ENCODE results near the gene M6PR. TPM values are rescaled to one million over a fixed set of nuclear protein-coding genes. Genes with fewer than 3 reads are reported as not detected.

The M6PR gene
- total RNA-seq, 1 donor from 2014 or later = 117 TPM

DNA sequence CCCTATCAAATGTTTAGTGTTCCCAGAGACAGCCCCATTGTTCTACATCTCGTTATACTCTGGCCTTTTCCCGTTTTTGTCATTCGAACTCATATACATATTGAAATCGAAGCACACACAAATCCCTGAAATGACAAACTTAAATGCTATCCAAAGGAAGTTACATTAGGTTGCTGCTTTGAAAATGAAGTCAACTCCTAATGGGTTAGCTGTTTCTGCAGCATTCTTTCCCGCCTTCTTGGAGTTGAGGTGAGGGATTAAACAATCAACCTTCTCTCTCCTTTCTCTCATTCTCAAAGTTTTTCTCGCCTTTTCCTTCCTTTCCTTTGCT is 35.8 kb downstream of the M6PR start:
- DNase-seq (ENCODE audit: low spot score in 2 of 2, unreplicated experiment in 2 of 2) = no peak
- H3K9me3 Mint-ChIP-seq = no peaks in the 10 kb centered on the region
- TF ChIP-seq, protein P1, sequence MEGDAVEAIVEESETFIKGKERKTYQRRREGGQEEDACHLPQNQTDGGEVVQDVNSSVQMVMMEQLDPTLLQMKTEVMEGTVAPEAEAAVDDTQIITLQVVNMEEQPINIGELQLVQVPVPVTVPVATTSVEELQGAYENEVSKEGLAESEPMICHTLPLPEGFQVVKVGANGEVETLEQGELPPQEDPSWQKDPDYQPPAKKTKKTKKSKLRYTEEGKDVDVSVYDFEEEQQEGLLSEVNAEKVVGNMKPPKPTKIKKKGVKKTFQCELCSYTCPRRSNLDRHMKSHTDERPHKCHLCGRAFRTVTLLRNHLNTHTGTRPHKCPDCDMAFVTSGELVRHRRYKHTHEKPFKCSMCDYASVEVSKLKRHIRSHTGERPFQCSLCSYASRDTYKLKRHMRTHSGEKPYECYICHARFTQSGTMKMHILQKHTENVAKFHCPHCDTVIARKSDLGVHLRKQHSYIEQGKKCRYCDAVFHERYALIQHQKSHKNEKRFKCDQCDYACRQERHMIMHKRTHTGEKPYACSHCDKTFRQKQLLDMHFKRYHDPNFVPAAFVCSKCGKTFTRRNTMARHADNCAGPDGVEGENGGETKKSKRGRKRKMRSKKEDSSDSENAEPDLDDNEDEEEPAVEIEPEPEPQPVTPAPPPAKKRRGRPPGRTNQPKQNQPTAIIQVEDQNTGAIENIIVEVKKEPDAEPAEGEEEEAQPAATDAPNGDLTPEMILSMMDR (IDR thresholded peaks at IDR 0.05; ENCODE audit: unreplicated experiment) = no peak
- H3K4me1 Mint-ChIP-seq = peaks cover 36% of the 10 kb centered on the region
- H3K4me3 Mint-ChIP-seq = peak overlapping the region; percentile 92
- H3K27ac Mint-ChIP-seq = peak overlapping the region; percentile 98
- H3K27me3 Mint-ChIP-seq (ENCODE audit: low read depth) = no peaks in the 10 kb centered on the region
- H3K36me3 Mint-ChIP-seq = peaks cover 3% of the 10 kb centered on the region

DNA sequence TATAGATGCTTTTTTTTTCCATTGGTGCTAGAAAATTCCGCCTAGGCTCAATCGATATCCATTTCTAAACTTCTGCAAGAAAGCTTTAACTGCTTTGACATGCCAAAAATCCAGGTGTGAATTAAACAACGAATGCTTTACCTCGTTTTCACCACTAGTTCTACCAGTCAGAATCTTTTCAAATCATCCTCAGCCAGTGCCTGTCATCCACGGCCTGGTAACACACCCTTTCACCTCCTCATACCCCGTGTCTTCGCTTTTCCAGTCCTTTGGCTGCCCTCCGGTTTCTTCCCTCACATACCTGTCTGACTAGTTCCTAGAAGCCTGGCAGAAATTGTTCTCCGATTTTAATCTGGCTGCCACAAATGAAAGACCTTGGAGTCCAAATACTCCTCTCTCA is 36.5 kb downstream of the M6PR start:
- H3K27ac Mint-ChIP-seq = peak overlapping the region; percentile 98
- H3K36me3 Mint-ChIP-seq = no peaks in the 10 kb centered on the region
- H3K27me3 Mint-ChIP-seq (ENCODE audit: low read depth) = no peaks in the 10 kb centered on the region
- no peak for DNase-seq (ENCODE audit: low spot score in 2 of 2, unreplicated experiment in 2 of 2)
- peaks cover 36% of the 10 kb centered on the region for H3K4me1 Mint-ChIP-seq
- TF ChIP-seq, protein P1 (IDR thresholded peaks at IDR 0.05; ENCODE audit: unreplicated experiment) = peak; percentile 57
- peak overlapping the region; percentile 92 for H3K4me3 Mint-ChIP-seq
- H3K9me3 Mint-ChIP-seq = no peaks in the 10 kb centered on the region

DNA sequence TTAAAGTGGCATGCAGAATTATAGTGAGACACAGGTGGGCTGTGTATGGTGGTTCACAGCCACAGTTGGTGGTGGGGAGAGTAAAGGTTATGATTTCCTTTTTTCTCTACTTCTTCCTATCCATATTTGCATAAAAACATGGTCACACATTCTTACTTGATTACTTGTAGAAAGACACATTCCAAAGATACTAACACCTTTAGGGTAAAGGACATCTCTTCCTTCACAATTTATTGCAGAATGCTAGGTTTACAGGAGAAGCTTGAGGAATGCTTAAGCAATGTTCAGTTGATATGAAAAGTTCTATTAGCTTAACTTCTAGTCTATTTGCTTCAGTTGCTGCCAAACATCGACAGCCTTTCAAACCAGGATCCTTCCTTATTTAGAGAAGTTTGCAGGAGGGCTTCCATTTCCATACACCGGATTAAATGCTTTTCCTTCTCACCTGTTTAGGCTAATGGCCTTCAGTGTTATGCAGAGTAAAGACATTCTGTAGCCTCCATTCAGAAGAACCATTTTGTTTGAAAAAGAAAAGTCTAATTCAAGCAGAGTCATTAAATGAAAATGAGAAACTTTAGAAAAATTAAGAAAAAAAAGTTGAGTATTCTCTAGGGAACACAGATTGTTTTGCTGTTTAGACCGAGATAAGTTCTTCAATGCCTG is 37.7 kb downstream of the M6PR start:
- Mint-ChIP-seq H3K4me1 (peaks cover 36% of the 10 kb centered on the region), H3K27ac (peak overlapping the region; percentile 98), H3K9me3 (no peaks in the 10 kb centered on the region), H3K4me3 (no peak overlapping the region), H3K27me3 (ENCODE audit: low read depth) (no peaks in the 10 kb centered on the region), H3K36me3 (no peaks in the 10 kb centered on the region)
- no peak for DNase-seq (ENCODE audit: low spot score in 2 of 2, unreplicated experiment in 2 of 2)
- TF ChIP-seq, protein P1 (IDR thresholded peaks at IDR 0.05; ENCODE audit: unreplicated experiment) = no peak

DNA sequence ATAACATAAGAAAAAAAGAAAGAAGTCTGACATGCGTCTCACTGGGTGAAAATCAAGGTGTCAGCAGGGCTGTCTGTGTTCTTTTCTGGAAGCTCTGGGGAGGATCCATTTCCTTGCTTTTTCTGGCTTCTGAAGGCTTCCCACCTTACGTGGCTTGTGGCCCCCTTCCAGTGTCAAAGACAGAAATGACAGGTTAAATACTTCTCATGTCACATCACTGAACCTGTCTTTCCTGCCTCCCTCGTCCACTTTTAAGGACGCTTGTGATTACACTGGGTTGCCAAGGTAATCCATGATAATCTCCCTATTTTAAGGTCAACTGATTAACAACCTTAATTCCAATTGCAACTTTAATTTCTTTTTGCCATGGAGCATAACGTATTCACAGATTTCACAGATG is 39.7 kb downstream of the M6PR start:
- Mint-ChIP-seq H3K27ac (no peak overlapping the region), H3K27me3 (ENCODE audit: low read depth) (no peaks in the 10 kb centered on the region), H3K36me3 (no peaks in the 10 kb centered on the region), H3K4me1 (peaks cover 46% of the 10 kb centered on the region), H3K4me3 (no peak overlapping the region), H3K9me3 (no peaks in the 10 kb centered on the region)
- DNase-seq (ENCODE audit: low spot score in 2 of 2, unreplicated experiment in 2 of 2) = no peak
- TF ChIP-seq, protein P1 (IDR thresholded peaks at IDR 0.05; ENCODE audit: unreplicated experiment) = no peak

DNA sequence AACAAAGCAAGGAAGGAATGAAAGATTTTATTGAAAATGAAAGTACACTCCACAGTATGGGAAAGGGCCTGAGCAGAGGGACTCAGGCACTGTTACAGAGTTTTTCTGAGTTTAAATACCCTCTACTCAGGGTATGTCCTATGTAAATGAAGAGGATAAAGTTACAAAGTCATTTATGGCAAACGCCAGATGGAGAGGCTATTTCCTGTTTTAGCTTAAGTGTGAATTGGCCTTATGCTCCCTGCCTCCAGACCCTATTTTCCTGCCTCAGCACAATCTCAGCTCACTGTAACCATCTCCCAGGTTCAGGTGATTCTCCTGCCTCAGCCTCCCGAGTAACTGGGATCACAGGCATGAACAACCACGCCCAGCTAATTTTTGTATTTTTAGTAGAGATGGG is 41.9 kb downstream of the M6PR start:
- Mint-ChIP-seq H3K27ac (peak overlapping the region; percentile 85), H3K4me3 (no peak overlapping the region), H3K4me1 (peaks cover 32% of the 10 kb centered on the region)

More for the DNA sequence above, 41.9 kb downstream of the M6PR start:
- TF ChIP-seq, protein P1 (IDR thresholded peaks at IDR 0.05; ENCODE audit: unreplicated experiment) = no peak
- no peaks in the 10 kb centered on the region for H3K36me3 Mint-ChIP-seq
- no peaks in the 10 kb centered on the region for H3K27me3 Mint-ChIP-seq (ENCODE audit: low read depth)
- H3K9me3 Mint-ChIP-seq = no peaks in the 10 kb centered on the region
- DNase-seq (ENCODE audit: low spot score in 2 of 2, unreplicated experiment in 2 of 2) = no peak
